ENCODE results near the gene GK. TPM values are rescaled to one million over a fixed set of nuclear protein-coding genes. Genes with fewer than 3 reads are reported as not detected.
"Not testable (repeated sequence)": the region's sequence is repeated elsewhere in the genome, so short reads cannot be mapped to it uniquely, and the experiment has no call there.

The GK gene
- 10 to 100 TPM in 1 of 5 donors, 1 to 10 TPM in 4; 6.5 to 10.1 (median 8.9) TPM for polyA plus RNA-seq (ENCODE audit: insufficient read depth in 1 of 5, insufficient read length in 5 of 5, low replicate concordance in 1 of 5)
- long read RNA-seq, donor 1, partial matches to known transcripts: 0 of 2 reads
- long read RNA-seq, donor 1, other reads (novel, unspliced or antisense): 0 of 2 reads
- long read RNA-seq, donor 2: 0 reads
- long read RNA-seq, donor 3, partial matches to known transcripts: 12 of 13 reads
- long read RNA-seq, donor 3, other reads (novel, unspliced or antisense): 0 of 13 reads
- long read RNA-seq, donor 4, partial matches to known transcripts: 0 of 1 reads
- long read RNA-seq, donor 4, other reads (novel, unspliced or antisense): 0 of 1 reads
- long read RNA-seq, donor 5, full-length matches to known transcripts: 1 of 1 reads
- long read RNA-seq, donor 5, partial matches to known transcripts: 0 of 1 reads
- long read RNA-seq, donor 5, other reads (novel, unspliced or antisense): 0 of 1 reads
- long read RNA-seq, donor 6, full-length matches to known transcripts: 6 of 6 reads
- long read RNA-seq, donor 6, partial matches to known transcripts: 0 of 6 reads
- long read RNA-seq, donor 6, other reads (novel, unspliced or antisense): 0 of 6 reads
- long read RNA-seq, donor 7: 0 reads
- long read RNA-seq, donor 8, partial matches to known transcripts: 5 of 5 reads
- long read RNA-seq, donor 8, other reads (novel, unspliced or antisense): 0 of 5 reads

DNA sequence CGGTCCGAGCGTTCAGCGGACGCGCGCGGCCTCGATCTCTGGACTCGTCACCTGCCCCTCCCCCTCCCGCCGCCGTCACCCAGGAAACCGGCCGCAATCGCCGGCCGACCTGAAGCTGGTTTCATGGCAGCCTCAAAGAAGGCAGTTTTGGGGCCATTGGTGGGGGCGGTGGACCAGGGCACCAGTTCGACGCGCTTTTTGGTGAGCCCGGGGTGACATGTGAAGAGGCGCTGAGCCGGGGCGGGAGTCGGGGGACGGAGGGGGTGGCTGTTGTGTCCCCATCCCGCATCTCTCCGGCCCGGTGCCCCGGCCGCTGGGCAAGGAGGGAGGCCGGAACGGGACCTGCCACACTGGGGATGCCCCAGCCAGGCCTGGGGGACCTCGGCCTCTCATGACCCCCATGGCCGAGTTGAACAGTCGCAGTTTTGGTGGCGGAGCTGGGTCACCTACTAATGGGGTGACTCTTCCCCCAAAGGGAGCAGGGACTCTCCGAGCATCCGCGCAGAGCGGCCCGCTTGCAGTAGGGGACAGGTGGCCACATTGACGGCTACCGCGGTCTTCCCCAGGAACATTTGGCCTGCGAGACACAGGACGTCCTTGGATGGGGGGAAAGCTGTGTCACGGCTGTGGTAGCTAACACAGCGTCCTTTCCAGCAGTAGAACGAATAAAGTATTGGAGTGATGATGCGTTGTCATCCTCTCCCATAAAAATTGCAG lies at the start of gene GK:
TSS of gene GK (plus strand) at position 9 of the 717 bp plus-strand sequence. CDS start at position 124, 115 bp downstream.
- peak; percentile 11 to 20 for DNase-seq

DNA sequence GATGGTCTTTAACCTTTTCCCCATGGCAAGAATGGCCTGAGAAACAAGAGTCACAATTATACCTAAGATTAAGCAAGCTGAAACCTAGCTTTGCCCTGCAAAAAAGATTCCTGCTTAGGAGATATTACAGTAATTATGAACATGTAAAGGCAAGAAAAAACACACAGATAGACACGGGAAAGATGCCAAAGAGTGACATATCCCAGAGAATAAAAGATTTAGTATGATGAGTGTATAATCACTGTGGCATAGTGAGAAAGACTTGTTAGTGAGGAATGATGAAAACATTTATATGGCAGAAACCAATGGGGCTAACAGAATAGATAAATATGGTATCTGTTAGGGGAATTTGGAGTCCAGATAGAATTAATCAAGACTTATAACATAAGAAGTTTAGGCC lies 46.1 kb upstream of the GK start:
- DNase-seq: no peak

- DNase-seq: no peak
Observed at GRCh38 chrX:30610026-30610425, 43.2 kb upstream of the GK start.

DNA sequence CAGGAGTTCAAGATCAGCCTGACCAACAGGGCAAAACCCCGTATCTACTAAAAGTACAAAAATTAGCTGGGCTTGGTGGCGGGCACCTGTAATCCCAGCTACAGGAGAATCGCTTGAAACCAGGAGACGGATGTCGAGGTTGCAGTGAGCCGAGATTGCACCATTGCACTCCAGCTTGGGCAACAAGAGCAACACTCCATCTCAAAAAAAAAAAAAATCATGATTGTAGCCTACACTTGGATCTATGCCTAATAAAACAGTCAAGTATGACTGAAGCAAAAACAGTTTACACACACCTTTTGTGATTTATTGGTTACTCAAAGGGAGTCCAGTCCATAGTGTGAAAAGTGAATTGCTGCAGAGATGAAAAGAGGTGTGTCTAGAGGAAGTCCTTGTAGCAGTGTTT lies 41.0 kb upstream of the GK start:
- no peak for DNase-seq

GRCh38 chrX:30613721-30614120 lies 39.5 kb upstream of the GK start:
- DNase-seq: no peak

- DNase-seq: no peak
Observed at GRCh38 chrX:30615229-30615628, 38.0 kb upstream of the GK start.

DNA sequence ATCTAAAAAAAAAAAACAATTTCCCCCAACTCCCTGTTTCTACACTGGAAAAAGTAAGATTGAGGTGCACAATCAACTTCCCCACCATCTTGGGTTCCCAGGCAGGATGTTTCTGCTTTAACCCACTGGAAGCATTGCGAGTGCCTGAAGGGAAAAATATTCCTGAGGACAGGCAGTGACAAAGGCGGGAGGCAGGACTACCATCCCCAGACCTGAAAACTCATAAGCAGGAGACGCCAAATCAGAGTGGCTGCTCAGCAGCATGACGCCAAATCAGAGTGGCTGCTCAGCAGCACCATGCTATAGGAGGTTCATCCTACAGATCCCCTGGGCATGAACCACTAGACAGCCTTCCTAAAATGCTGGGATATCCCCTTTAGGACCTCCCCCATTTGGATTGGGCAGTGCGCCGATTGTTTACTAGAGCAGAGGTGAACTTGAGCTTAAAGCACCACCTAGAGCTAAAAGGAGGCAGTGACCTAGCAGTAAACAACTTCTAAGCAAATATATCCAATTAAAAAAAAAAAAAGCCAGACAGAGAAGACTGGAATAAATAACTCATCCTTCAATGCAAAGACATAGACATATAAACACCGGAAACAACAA lies 35.0 kb upstream of the GK start:
- no peak for DNase-seq

- no peak for DNase-seq
Observed at GRCh38 chrX:30620125-30620524, 33.1 kb upstream of the GK start.

GRCh38 chrX:30620980-30621618 lies 32.1 kb upstream of the GK start:
- no peak for DNase-seq

DNA sequence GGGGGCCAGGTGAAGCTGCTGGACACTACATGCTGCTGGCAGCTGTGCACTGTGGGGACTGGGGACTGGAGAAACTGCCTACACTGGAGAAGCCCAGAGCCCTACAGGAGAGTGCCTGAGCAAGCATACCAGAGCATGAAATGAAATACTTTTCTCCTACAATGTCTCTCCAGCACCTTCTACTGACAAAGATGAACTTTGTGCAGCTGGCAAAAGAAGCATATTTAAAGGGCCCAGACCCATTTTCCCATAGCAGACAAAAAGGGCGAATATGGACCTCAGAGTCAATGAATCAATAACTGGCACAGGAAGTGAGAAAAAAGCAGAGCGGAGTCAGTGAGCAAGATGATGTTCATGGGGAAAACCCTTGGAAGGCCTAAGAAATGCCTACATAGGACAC lies 30.9 kb upstream of the GK start:
- DNase-seq: no peak

DNA sequence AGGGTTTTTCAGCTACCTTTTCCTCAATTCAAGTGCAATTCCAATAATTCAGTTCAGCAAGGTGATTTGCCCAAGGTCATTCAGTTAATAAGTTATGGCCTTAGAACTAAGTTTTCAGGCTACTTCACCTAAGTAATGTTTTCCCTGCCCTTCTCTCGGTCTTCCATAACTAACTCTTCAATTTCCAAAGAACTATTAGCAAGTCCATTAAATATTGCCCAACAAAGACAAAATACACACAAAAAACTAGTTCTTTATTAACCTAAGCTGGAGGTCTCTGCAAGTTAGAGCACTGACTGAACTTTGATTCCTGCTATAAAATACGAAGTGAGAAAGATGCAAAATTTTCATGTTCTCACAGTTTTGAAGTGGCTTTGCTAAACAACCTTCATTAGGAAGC lies 26.8 kb upstream of the GK start:
- no peak for DNase-seq

- peak in 1 of 2 donors; percentile 8 for DNase-seq
Observed at GRCh38 chrX:30627818-30628652, 25.2 kb upstream of the GK start.

DNA sequence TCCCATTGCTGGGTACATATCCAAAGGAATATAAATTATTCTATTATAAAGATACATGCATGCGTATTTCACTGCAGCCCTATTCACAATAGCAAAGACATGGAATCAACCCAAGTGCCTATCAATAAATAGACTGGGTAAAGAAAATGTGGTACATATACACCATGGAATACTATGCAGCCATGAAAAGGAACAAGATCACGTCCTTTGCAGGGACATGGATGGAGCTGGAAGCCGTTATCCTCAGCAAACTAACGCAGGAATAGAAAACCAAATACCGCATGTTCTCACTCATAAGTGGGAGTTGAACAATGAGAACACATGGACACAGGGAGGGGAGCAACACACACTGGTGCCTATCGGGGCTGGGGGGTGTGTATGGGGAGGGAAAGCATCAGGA lies 19.2 kb upstream of the GK start:
- DNase-seq: not testable (repeated sequence)

DNA sequence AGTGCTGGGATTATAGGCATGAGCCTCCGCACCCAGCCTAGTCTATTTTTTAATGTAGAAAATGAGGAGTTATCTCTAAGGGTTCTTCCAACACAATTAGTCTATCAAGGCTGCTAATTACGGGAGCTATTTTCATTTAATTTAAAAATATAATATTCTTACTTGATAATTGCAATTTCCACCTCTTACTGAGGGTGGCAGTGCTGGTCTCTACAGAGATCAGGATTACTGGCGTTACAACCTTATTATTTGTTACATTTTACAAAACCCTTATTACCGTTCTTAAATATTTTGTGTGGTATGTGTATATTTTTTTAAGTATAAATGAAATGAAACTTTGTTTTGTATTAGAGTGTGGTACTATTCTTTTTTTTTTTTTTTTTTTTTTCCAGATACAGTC lies 17.6 kb upstream of the GK start:
- no peak for DNase-seq

DNA sequence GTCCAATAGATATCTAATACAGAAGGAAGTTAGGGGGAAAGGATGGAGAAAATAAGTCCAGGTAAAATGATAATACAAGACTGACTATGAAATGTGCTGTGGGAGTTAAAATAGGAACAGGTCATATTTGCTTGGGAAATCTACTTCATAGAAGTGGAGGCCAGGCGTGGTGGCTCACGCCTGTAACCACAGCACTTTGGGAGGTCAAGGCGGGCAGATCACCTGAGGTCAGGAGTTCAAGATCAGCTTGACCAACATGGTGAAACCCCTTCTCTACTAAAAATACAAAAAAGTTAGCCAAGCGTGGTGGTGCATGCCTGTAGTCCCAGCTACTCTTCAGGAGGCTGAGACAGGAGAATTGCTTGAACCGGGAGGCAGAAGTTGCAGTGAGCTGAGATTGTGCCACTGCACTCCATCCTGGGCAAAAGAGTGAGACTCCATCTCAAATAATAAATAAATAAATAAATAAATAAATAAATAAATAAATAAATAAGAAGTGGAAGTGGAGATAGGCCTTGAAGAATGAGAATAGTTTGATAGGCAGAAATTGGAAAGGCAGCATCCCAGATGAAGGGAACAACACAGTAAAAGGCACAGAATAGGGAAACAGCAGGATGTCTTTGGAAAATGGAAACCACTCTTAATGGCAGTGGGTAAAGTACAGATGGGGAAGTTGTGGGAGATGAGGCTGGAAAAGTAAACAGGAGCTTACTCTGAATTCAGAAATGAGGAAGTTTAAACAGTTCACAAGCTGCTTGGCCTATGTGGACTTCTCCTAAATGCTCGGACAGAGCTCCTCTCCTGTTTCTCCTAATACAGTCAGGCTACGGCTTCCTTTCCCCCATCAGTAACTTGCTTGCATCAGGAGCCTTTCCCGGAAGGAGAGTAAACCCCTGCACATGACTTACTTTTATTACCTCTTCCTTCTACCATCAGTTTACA lies 15.1 kb upstream of the GK start:
- no peak for DNase-seq

GRCh38 chrX:30639702-30640101 lies 13.5 kb upstream of the GK start:
- not testable (repeated sequence) for DNase-seq

DNA sequence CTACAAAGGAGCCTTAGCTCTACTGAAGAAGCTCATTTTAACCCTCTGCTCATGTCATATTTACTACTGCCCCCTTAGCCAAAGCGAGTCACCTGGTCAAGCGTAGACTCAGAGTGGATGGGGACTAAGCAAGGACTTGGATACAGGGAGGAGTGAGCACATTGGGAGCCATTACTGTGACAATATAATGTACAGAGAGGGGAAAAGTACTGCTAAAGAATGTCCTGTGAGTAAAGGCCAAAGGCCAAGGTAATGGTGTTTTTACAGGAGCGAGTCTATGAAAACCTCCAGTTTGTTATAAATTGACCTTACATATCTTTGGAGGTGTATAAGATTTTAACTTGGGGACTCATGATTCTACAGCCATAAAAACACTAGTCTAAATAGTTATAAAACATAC lies 10.6 kb upstream of the GK start:
- DNase-seq: no peak

GRCh38 chrX:30643313-30643821 lies 9.9 kb upstream of the GK start:
- no peak for DNase-seq

DNA sequence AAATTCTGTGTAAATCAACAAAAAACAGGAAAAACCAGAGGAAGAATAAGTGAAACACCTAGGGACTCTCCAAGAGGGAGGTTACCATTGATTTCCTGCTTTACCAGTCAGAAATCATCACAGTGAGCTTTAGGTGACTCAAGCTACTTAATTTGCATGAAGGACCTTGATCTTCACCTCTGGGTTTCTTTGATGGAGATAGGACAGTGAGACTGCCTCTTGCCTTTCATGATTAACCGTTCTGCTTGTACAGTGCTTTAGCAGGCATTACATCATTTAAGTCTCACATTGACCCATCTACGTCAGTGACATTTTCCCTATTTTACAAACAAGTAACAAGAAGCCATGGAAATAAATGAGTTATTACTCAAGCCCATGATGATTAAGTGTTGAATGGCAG lies 3.4 kb upstream of the GK start:
- no peak for DNase-seq
